Glutamatergic neuron (in vitro differentiated cells): ENCODE results near the gene CMTM4. TPM values are rescaled to one million over a fixed set of nuclear protein-coding genes. Genes with fewer than 3 reads are reported as not detected.

Source experiments
- DNase-seq: peaks from one replicate; pipeline ENCODE4 v3.0.0; 2022
- H3K27ac Mint-ChIP-seq: one replicate; pipeline ENCODE4 v1.8.0; 2020; ENCODE audit warnings: mild to moderate bottlenecking, mixed read lengths, inconsistent platforms; ENCODE audit not compliant: unreplicated experiment
- H3K27me3 Mint-ChIP-seq: one replicate; pipeline ENCODE4 v1.8.0; 2020; ENCODE audit warnings: mild to moderate bottlenecking, moderate library complexity, mixed read lengths, inconsistent platforms; ENCODE audit not compliant: unreplicated experiment
- H3K36me3 Mint-ChIP-seq: one replicate; pipeline ENCODE4 v1.8.0; 2020; ENCODE audit warnings: mild to moderate bottlenecking, mixed read lengths, inconsistent platforms; ENCODE audit not compliant: unreplicated experiment
- H3K4me1 Mint-ChIP-seq: one replicate; pipeline ENCODE4 v1.8.0; 2020; ENCODE audit warnings: mild to moderate bottlenecking, low read depth, mixed read lengths, inconsistent platforms; ENCODE audit not compliant: unreplicated experiment
- H3K4me3 Mint-ChIP-seq: one replicate; pipeline ENCODE4 v1.8.0; 2020; ENCODE audit warnings: mild to moderate bottlenecking, mixed read lengths, inconsistent platforms; ENCODE audit not compliant: unreplicated experiment
- H3K9me3 Mint-ChIP-seq: one replicate; pipeline ENCODE4 v1.8.0; 2020; ENCODE audit warnings: mild to moderate bottlenecking, moderate library complexity, mixed read lengths, inconsistent platforms; ENCODE audit not compliant: unreplicated experiment
- total RNA-seq: library from RNA; stranded (reverse); fragmentation: NEBNext Ultra II Directional; extraction: Animal tissue kit (Norgen Biotek cat#: 25700); gene quantifications from one replicate; pipeline ENCODE4 v1.2.1, GENCODE V29; 2021; ENCODE audit not compliant: unreplicated experiment
- TF ChIP-seq, protein P1 (sequence below): fragments of 200-600 bp; sonication (generic); IDR thresholded peaks from one replicate; pipeline ENCODE4 v1.5.0; 2021; ENCODE audit not compliant: partially characterized antibody, unreplicated experiment

The CMTM4 gene
- total RNA-seq, 1 donor from 2014 or later: 8.2 TPM

DNA sequence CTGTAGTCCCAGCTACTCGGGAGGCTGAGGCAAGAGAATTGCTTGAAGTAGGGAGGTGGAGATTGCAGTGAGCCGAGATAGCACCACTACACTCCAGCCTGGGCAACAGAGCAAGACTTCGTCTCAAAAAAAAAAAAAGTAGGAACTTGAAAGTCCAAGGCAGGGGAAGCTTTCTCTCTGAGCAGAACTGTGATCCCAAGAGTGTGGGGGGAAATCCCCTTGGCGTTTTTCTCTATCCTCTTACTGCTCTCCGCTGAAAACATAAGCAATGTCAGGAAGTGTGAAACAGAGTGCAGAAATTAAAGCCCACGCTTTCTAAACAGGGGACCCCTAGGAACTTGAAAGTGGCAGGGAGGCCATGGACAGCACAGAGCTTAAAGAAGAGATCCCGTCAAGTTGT, 101.8 kb downstream of the CMTM4 start:
- TF ChIP-seq, protein P1, sequence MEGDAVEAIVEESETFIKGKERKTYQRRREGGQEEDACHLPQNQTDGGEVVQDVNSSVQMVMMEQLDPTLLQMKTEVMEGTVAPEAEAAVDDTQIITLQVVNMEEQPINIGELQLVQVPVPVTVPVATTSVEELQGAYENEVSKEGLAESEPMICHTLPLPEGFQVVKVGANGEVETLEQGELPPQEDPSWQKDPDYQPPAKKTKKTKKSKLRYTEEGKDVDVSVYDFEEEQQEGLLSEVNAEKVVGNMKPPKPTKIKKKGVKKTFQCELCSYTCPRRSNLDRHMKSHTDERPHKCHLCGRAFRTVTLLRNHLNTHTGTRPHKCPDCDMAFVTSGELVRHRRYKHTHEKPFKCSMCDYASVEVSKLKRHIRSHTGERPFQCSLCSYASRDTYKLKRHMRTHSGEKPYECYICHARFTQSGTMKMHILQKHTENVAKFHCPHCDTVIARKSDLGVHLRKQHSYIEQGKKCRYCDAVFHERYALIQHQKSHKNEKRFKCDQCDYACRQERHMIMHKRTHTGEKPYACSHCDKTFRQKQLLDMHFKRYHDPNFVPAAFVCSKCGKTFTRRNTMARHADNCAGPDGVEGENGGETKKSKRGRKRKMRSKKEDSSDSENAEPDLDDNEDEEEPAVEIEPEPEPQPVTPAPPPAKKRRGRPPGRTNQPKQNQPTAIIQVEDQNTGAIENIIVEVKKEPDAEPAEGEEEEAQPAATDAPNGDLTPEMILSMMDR: no peak
- Mint-ChIP-seq H3K4me1 (no peaks in the 10 kb centered on the region), H3K9me3 (no peaks in the 10 kb centered on the region), H3K4me3 (no peak overlapping the region), H3K27ac (no peak overlapping the region), H3K36me3 (no peaks in the 10 kb centered on the region), H3K27me3 (no peaks in the 10 kb centered on the region)
- no peak for DNase-seq

DNA sequence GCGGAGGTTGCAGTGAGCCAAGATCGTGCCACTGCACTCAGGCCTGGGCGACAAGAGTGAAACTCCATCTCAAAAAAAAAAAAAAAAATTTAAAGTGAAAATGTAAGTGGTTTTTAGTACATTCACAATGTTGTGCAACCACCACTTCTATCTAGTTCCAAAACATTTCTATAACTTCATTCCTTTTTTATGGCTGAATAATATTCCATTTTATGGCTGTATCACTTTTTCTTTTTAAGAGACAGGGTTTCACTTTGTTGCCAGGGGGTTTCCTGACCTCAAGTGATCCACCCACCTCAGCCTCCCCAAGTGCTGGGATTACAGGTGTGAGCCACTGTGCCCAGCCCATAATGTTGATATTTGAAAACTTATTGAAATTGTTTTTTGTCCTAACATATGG, 103.7 kb downstream of the CMTM4 start:
- DNase-seq: no peak
- no peaks in the 10 kb centered on the region for H3K4me1 Mint-ChIP-seq
- H3K9me3 Mint-ChIP-seq: no peaks in the 10 kb centered on the region
- no peak overlapping the region for H3K4me3 Mint-ChIP-seq
- H3K27ac Mint-ChIP-seq: no peak overlapping the region
- TF ChIP-seq, protein P1: no peak
- H3K36me3 Mint-ChIP-seq: no peaks in the 10 kb centered on the region
- H3K27me3 Mint-ChIP-seq: no peaks in the 10 kb centered on the region

DNA sequence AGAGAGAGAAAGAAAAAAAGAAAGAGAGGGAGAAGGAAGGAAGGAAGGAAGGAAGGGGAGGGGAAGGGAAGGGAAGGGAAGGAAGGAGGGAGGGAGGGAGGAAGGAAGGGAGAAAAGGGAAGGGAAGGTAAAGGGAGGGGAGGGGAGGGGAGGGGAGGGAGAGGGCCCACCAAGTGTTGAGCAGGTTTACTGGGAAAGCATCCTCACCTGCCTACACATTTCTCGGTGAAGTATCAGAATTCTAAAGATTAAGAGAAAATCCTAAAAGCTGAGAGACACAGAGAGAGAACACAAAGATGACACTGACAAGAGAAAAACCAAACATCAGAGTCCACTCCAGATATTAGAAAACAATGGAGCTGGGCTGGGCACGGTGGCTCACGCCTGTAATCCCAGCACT, 104.3 kb downstream of the CMTM4 start:
- no peak overlapping the region for H3K27ac Mint-ChIP-seq
- H3K4me3 Mint-ChIP-seq: no peak overlapping the region
- H3K36me3 Mint-ChIP-seq: no peaks in the 10 kb centered on the region
- DNase-seq: no peak
- no peaks in the 10 kb centered on the region for H3K9me3 Mint-ChIP-seq
- no peaks in the 10 kb centered on the region for H3K4me1 Mint-ChIP-seq
- no peaks in the 10 kb centered on the region for H3K27me3 Mint-ChIP-seq
- TF ChIP-seq, protein P1: no peak

DNA sequence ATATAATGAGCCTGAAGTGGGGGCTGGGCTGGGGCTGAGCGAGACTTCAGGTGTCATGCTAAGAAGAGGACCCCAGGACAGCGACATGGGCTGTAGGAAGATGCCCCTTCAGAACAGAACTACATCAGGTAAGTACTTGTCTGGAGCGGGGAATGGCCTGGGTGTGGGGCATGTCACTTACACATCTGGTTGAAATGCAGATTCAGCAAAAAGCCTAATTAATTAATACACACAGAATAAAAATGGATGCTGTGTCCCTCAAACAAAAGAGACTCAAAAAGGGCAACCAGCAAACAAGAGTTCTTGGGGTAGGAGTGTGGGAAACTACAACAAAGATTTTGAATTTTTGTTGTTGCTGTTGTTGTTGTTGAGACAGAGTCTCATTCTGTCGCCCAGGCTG, 105.5 kb downstream of the CMTM4 start:
- Mint-ChIP-seq H3K4me1 (no peaks in the 10 kb centered on the region), H3K4me3 (no peak overlapping the region), H3K9me3 (no peaks in the 10 kb centered on the region), H3K27ac (no peak overlapping the region), H3K27me3 (peaks cover under 1% of the 10 kb centered on the region), H3K36me3 (no peaks in the 10 kb centered on the region)
- TF ChIP-seq, protein P1: no peak
- DNase-seq: no peak

DNA sequence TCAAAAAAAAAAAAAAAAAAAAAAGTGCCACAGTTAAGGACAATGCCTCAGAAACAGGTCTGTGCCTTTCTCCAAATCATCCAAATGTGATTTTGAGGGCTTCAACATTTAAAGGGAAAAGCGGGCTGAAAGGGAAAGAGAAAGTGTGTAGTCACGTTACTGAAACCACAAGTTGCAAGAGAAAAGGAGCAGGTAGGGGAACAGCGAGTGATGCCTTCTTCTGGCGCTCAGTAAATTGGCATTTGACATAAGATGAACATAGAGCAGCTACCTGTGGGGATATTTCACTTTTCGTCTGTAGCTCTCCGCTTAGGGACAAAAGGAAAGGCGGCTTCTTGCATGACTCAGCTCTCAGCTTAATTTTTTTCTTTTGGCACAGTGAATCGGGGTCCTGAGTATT, 106.2 kb downstream of the CMTM4 start:
- H3K27ac Mint-ChIP-seq: no peak overlapping the region
- no peaks in the 10 kb centered on the region for H3K36me3 Mint-ChIP-seq
- no peaks in the 10 kb centered on the region for H3K9me3 Mint-ChIP-seq
- no peak for DNase-seq
- H3K27me3 Mint-ChIP-seq: peaks cover 3% of the 10 kb centered on the region
- no peaks in the 10 kb centered on the region for H3K4me1 Mint-ChIP-seq
- TF ChIP-seq, protein P1: no peak
- H3K4me3 Mint-ChIP-seq: no peak overlapping the region
